Measurements from ENCODE around the gene C19orf67. TPM values are rescaled to one million over a fixed set of nuclear protein-coding genes. Genes with fewer than 3 reads are reported as not detected.

The C19orf67 gene
- total RNA-seq, 1 experiment from 2014 or later, result not detected

- peak; percentile 25 for DNase-seq (ENCODE audit: low read depth, low spot score)
- in situ Hi-C loops (cut with HindIII; ENCODE audit: low pct_unique_long_range_greater_than_20kb, low sequenced_read_pairs), result no loop called here
Measured at GRCh38 chr19:14091081-14091812, 5.7 kb upstream of the C19orf67 start.

GRCh38 chr19:14090509-14091080 lies 5.0 kb upstream of the C19orf67 start, which contains the start of gene SAMD1:
Gene SAMD1 (minus strand): TSS chr19:14090751.
- DNase-seq (ENCODE audit: low read depth, low spot score), result peak; percentile 72
- in situ Hi-C loops (cut with HindIII; ENCODE audit: low pct_unique_long_range_greater_than_20kb, low sequenced_read_pairs), result no loop called here

- peak; percentile 33 for DNase-seq (ENCODE audit: low read depth, low spot score)
- in situ Hi-C loops (cut with HindIII; ENCODE audit: low pct_unique_long_range_greater_than_20kb, low sequenced_read_pairs), result no loop called here
Measured at GRCh38 chr19:14089662-14090508, 4.3 kb upstream of the C19orf67 start.

GRCh38 chr19:14089412-14089661 lies 3.8 kb upstream of the C19orf67 start:
- no peak for DNase-seq (ENCODE audit: low read depth, low spot score)
- in situ Hi-C loops (cut with HindIII; ENCODE audit: low pct_unique_long_range_greater_than_20kb, low sequenced_read_pairs), result no loop called here

- in situ Hi-C loops (cut with HindIII; ENCODE audit: low pct_unique_long_range_greater_than_20kb, low sequenced_read_pairs), result no loop called here
- no peak for DNase-seq (ENCODE audit: low read depth, low spot score)
Measured at GRCh38 chr19:14088634-14089411, 3.2 kb upstream of the C19orf67 start.

- no peak for DNase-seq (ENCODE audit: low read depth, low spot score)
- in situ Hi-C loops (cut with HindIII; ENCODE audit: low pct_unique_long_range_greater_than_20kb, low sequenced_read_pairs), result no loop called here
Measured at GRCh38 chr19:14086098-14086497, 515 bp upstream of the C19orf67 start.

GRCh38 chr19:14082675-14082960 lies 3.0 kb downstream of the C19orf67 start:
- DNase-seq (ENCODE audit: low read depth, low spot score), result no peak
- in situ Hi-C loops (cut with HindIII; ENCODE audit: low pct_unique_long_range_greater_than_20kb, low sequenced_read_pairs), result no loop called here

GRCh38 chr19:14081797-14082674 lies 3.5 kb downstream of the C19orf67 start:
- in situ Hi-C loops (cut with HindIII; ENCODE audit: low pct_unique_long_range_greater_than_20kb, low sequenced_read_pairs), result no loop called here
- no peak for DNase-seq (ENCODE audit: low read depth, low spot score)

- in situ Hi-C loops (cut with HindIII; ENCODE audit: low pct_unique_long_range_greater_than_20kb, low sequenced_read_pairs), result no loop called here
Measured at GRCh38 chr19:14080887-14081796, 4.4 kb downstream of the C19orf67 start.

GRCh38 chr19:14078411-14078810 lies 7.2 kb downstream of the C19orf67 start:
- DNase-seq (ENCODE audit: low read depth, low spot score), result no peak
- in situ Hi-C loops (cut with HindIII; ENCODE audit: low pct_unique_long_range_greater_than_20kb, low sequenced_read_pairs), result no loop called here

More at GRCh38 chr19:14080887-14081796, 4.4 kb downstream of the C19orf67 start:
- DNase-seq (ENCODE audit: low read depth, low spot score), result peak; percentile 98

GRCh38 chr19:14073925-14074838 lies 11.4 kb downstream of the C19orf67 start:
- in situ Hi-C loops (cut with HindIII; ENCODE audit: low pct_unique_long_range_greater_than_20kb, low sequenced_read_pairs), result no loop called here

GRCh38 chr19:14073261-14073924 lies 12.2 kb downstream of the C19orf67 start:
- peak; percentile 58 for DNase-seq (ENCODE audit: low read depth, low spot score)
- in situ Hi-C loops (cut with HindIII; ENCODE audit: low pct_unique_long_range_greater_than_20kb, low sequenced_read_pairs), result no loop called here

More at GRCh38 chr19:14073925-14074838, 11.4 kb downstream of the C19orf67 start:
- no peak for DNase-seq (ENCODE audit: low read depth, low spot score)

GRCh38 chr19:14072535-14073260 lies 12.9 kb downstream of the C19orf67 start, which contains the start of gene MISP3:
Gene MISP3 (plus strand): TSS chr19:14072786. CDS start chr19:14073310, 524 bp downstream.
- in situ Hi-C loops (cut with HindIII; ENCODE audit: low pct_unique_long_range_greater_than_20kb, low sequenced_read_pairs), result no loop called here
- no peak for DNase-seq (ENCODE audit: low read depth, low spot score)

Data from SK-MEL-5 (cell line).